Omental fat pad (tissue), 4 donors: Measurements from ENCODE around the gene FNDC1. TPM values are rescaled to one million over a fixed set of nuclear protein-coding genes. Genes with fewer than 3 reads are reported as not detected.

Source experiments
- ATAC-seq: fragments of 150-250 bp; one replicate; pipeline ENCODE4 v1.9.1; 2016; ENCODE audit warnings: mild to moderate bottlenecking, moderate library complexity; ENCODE audit not compliant: low FRiP score
- DNase-seq: peaks from one replicate; pipeline ENCODE4 v3.0.0-alpha.2; 2019; ENCODE audit warnings: low spot score
- CTCF ChIP-seq, 3 donors: fragments of 450-650 bp; IDR thresholded peaks; one replicate each; pipeline ENCODE4 v1.5.1; 2016 to 2017; ENCODE audit warnings: antibody characterized with exemption in 3 of 3, mild to moderate bottlenecking in 3 of 3, moderate library complexity in 2 of 3
- total RNA-seq, 4 donors: library from RNA; depleted of rRNA; stranded (reverse); fragments of >200 nt; gene quantifications; one replicate each; pipeline ENCODE4 v1.1.0, GENCODE V29; 2016

The FNDC1 gene
- total RNA-seq, 4 donors from 2014 or later = 0.12 to 0.47 (median 0.28) TPM; not detected in 1

- ATAC-seq (no peak), DNase-seq (no peak)
- no peak for TF ChIP-seq CTCF (IDR thresholded peaks at IDR 0.05)
These were observed 13.5 kb upstream of the FNDC1 start for GRCh38 chr6:159155679-159156078.

- DNase-seq (no peak), ATAC-seq (no peak)
- TF ChIP-seq CTCF (IDR thresholded peaks at IDR 0.05) = no peak
These were observed 13.1 kb upstream of the FNDC1 start for GRCh38 chr6:159156089-159156488.

GRCh38 chr6:159157431-159157830 is 11.8 kb upstream of the FNDC1 start:
- DNase-seq (no peak), ATAC-seq (no peak)
- no peak for TF ChIP-seq CTCF (IDR thresholded peaks at IDR 0.05)

GRCh38 chr6:159161839-159162238 is 7.4 kb upstream of the FNDC1 start:
- no peak for ATAC-seq
- DNase-seq = no peak
- no peak for TF ChIP-seq CTCF (IDR thresholded peaks at IDR 0.05)

- ATAC-seq = no peak
- no peak for TF ChIP-seq CTCF (IDR thresholded peaks at IDR 0.05)
- no peak for DNase-seq
These were observed 5.3 kb upstream of the FNDC1 start for GRCh38 chr6:159163901-159164370.

- peak; percentile 60 for ATAC-seq
- DNase-seq = no peak
- TF ChIP-seq CTCF (IDR thresholded peaks at IDR 0.05) = no peak
These were observed 536 bp upstream of the FNDC1 start for GRCh38 chr6:159168536-159169192.
